GM19452 (cell line): ENCODE measurements around the gene DPH3.

ENCODE experiments used
- ATAC-seq: cut with Tn5 transposase; IDR thresholded peaks from one replicate; pipeline ENCODE4 v1.9.1; 2021; ENCODE audit not compliant: unreplicated experiment

The DPH3 gene

DNA sequence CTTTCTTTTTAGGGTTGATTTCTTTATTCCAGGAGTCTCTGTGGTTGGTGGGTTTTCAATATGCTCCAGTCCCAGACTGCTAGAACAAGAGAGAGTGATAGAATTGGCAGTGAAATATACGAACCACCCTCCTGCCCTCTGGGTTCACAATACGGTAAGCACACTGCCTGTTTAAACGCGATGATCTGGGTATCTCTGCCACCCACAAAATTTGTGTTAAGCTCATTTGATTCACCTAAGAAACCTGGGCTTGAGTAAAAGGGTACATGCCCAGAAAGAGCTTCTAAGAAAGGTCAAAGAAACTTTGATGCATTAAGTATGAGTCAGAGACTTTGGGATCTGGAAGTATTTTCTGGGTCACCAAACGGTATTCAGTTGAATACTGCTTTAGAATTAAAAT, 30.1 kb upstream of the DPH3 start:
- ATAC-seq, result no peak

DNA sequence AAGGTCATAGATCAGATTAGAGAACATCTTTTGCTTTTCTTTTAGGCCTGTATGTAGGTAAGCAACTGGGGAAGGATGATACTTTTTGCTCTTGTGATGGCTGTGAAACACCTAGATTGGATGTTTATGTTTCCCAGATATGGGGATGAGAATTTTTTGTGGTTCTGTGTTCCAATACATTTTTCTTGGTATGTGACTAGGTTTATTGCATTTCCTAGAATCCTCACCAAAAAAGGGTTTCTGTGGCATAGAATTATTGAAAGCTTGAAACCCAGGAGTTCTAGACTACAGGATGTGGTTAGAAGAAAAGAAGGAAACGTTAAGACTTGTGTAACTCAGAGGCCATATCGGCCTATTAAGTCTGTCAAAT, 26.1 kb upstream of the DPH3 start:
- ATAC-seq, result peak; percentile 41

DNA sequence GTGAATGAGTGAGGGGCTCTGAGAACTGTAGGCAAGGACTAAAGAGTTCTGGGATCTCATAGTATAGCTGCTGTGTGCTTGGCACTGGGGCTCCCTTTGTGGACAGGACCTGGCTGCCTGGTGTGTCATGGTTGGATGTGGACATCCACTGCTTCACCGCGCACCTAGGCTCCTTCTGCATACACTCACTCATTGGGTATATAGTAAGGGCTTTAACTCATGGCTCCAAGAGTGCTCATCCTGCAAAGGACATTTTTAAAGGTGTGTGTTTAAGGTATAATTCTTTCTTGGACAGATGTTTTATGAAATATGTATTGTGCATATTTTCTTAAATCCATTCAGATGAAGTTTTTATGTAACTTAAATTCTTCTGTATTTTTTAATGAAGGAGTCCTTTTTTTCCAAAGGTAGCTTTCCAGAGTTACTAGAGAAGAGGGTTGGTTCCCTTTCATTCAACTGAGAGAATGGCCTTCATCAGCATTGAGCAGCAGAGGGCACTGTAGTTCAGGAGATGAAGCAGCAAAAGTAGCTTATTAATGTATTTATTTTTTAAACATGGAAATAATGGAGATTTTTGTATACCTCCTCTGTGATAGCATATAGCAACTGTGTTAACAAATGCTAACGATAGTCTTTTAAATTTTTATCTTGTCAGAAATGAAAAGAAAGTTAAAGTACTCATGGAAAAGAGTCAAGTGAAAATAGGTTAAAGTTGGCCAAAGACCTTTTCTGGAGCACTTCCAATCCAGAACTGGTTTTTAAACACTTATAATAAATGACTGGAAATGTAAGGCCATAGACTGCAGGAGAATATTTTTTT, 25.5 kb upstream of the DPH3 start:
- ATAC-seq, result no peak

DNA sequence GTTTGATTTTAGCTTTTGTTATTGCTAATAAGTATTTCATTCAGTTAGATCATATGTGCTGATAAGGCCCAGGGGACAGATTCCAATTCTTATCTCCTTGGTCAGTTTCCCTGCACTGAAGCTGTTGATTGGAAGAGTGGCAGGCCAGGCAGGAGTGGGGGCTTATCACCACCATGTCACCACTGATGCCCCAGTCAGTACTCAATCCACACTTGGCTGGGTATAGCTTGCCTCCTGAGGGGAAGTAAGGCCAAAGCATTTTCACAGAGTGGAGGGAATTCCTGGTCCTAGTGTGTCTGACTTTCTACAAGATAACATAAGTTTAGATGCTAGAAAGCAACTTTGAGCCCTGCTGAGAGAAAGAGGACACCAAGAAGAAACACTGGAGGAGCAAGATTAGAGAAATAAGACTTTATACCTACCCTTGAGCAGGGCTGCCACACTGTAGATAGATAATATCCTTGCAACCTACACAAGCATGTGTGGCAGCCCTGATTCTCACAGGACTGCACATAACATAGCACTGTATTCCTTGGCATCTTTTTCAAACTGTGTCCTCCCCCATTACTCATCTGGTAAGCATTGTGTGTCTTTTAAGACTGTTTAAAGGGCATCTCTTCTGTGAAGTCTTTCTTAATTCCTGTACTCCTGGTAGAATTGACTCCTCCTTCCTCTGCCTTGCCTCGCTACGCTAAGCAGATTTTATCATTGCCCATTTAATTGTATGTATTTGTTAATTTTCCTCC, 24.6 kb upstream of the DPH3 start:
- no peak for ATAC-seq

DNA sequence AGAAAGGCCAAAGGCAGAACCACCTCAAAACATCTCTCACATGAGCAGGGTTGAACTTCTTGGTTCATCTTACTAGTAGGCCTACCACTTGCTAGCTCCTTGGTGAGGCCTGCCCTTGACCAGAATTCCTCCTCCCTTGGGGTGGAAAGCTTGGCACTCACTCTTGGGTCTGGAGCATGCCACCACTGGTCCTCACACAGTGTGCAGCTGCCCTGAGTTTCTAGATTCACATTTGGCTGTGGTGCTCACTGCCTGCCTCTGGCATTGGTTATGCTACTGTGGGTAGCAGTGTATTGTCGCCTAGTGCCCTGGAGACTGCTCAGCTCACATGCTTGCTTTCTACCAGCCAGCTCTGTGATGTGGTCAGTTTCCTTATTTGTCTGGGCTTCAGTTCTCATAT, 23.9 kb upstream of the DPH3 start:
- no peak for ATAC-seq

DNA sequence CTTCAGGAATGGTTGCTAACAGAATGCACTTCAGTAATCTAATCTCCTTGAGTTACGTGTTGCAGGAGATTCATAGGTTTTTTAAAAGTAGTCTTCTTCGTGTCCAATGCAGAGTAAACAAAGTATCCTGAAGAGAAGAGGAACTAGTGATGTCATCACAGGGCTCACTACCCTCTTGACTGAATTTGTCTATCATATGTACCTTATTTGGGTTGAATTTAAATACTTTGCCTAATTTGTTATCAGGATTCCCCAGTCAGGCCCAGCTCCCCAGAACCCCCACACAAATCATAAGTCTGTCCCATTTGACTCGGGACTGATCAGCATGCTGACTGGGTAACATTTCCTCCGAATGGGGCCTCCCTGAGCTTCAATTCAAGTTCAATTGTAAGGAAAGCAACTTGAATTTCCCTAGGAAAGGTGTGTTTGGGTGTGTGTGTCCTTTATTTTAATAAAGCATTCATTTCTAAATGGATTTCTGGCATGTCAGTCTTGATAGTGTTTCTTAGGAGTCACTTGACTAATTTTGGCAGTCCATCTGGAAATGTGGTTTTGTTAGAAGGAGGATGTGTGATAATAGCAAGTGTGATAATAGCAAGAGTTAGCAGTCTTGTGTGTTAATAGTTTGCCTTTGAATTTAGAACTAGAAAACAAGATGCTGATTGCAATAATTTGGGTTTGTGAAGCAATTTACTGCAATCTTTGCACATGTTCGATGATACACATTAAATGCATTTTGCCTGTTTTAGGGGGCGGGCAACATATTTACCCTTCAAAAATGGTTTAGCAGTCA, 22.2 kb upstream of the DPH3 start:
- ATAC-seq, result no peak

DNA sequence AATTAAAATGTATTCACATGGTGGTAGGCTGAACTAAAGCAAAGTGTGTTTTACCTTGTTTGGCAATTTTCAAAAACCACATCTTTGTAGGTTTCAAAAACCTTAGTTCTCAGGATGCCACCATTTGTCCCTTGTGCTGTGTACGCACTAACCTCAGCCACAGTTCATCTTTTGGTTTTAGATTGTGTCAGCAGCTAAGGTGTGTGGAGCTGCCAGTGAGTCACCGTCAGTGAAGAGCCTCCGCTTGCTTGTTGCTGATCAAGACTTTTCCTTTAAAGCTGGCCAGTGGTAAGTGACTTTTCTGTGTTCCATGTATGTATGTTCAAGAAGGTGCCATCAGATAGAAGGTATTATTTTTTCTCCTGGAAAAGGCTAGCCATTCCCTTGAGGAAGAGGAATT, 21.4 kb upstream of the DPH3 start:
- peak; percentile 84 for ATAC-seq

DNA sequence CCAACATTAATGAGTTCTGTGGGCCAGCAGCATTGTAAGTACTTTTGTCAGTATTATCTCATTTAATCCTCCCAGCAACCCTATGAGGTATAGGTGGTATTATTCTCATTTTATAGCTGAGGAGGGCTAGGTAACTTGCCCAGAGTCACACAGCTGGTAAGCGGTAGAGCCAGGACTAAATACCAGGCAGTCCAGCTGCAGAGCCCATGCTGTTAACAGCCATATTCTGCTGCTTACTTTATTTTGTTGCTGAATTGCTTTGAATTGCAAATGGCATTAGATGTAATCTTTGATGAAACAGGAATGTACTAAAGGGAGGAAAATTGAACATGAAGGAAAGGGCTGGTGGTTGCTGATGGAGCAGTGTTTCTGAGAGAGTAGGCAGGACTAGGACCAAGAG, 19.9 kb upstream of the DPH3 start:
- no peak for ATAC-seq

DNA sequence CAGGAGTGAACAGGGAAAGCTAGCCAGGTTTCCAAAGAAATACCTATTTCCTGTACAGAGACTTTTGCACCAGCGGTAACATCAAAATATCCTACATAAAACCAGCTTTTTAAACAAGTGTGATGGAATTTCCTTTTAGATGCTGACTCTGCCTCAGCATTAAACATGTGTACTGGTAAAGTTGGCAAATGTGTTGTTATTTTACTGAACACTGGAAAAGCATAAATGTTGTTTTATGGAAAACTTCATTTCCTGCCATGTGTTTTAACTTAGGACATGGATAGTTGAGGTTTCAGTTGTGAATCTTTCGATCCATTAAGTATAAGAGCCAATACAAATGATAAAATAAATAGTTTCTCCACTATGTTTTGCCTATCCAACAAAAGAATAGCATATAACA, 15.9 kb upstream of the DPH3 start:
- no peak for ATAC-seq

DNA sequence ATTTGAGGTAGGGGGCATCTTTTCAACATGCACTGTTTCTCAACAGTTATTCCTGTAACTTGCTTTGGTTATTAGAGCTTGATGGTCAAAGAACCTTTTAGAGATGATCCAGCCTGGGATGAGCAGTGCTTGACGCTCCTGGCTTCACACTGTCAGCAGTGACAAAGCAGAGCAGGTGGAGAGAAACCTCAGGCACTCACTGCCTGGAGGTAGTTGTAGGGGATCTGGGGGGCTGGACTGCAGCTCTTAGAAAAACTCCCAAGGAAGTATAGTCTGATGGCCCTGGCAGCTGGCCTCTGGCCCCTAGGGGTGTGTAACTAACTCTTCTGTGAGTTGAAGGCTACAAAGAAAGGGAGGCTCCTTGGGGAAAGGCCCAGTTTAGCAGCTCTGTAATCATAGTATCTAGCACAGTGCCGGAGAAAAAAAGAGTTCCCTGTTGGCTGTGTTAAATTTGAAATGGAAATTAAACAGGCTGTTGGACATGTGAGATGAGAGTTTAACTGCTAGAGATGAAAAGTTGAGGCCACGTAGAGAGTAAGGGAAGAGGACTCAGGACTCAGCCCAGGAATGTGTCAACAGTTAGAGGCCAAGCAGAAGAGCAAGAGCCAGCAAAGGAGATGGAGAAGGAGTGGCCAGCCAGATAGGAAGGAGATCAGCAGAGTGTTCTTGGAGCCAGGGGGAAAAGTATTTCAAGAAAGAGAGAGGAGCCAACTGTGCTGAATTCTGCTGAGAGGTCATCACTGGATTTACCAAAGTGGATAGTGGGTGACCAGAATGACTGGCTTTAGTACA, 14.5 kb upstream of the DPH3 start:
- no peak for ATAC-seq

DNA sequence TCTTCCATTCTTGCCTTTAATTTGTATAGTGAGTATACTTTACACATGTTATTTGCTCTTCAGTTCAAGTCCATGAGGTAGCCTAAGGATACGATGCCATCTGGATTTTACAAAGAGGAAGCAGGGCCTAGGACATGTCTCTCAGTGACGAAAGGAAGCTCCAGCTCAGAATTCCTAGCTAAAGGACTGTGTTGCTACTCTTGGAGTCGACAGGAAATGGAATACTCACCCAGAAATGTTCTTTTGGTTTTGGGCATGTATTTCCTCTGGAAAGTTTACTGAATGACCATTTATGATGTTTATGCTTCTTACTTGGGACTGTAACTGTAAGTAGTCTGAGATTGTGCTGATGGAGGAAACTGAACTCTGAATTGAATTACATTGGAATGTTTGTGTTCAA, 12.7 kb upstream of the DPH3 start:
- no peak for ATAC-seq

DNA sequence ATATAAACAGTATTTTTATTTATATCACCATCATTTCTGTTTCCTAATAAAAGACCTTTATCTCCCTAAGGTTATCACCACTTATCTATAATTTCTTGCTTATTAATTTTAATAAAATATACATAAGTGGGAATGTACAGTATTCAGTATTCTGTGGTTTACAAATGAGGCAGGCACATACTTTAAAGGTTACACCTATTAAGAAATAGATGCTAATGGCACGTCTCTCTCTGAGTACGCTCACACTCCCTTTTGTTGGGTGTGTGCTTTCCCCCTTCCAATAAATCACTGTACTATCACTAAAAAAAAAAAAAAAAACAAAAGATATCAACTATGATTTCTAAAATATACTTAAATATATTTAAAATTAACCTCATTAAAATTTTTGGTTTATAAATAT, 9.1 kb upstream of the DPH3 start:
- no peak for ATAC-seq

DNA sequence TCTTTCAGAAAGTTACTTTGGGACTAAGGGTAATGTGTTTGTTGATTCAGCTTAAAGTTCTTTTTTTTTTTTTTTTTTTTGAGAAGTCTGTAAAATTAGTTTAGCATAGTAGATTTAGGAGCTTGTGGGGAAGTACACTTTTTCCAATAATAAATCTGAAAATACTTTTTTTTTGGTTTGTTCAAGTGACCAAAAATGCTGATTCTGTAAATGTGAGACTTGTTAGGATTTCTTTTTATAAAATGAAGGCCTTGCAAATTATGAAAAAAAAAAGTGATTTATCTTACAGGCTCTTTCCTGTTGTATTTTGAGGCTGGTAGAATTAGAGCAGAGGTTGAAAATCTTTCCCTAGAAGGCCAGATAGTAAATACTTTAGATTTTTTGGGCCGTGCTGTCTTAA, 7.8 kb upstream of the DPH3 start:
- no peak for ATAC-seq

DNA sequence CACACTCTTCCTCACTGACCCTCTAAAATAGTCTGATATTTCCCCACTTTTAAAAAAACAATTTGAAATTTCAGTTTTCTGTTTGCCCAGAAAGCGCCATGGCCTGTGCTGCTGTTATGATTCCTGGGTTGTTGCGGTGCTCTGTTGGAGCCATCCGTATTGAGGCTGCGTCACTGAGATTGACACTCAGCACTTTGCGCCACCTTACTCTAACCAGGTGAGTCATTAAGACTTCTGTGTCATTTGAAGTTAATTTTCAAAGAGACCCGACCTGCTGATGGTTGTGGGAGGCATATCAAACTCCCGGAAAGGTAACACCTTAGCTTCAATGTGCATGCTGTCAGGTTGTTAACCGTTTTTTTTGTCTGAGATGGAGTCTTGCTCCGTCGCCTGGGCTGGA, 6.1 kb upstream of the DPH3 start:
- no peak for ATAC-seq

DNA sequence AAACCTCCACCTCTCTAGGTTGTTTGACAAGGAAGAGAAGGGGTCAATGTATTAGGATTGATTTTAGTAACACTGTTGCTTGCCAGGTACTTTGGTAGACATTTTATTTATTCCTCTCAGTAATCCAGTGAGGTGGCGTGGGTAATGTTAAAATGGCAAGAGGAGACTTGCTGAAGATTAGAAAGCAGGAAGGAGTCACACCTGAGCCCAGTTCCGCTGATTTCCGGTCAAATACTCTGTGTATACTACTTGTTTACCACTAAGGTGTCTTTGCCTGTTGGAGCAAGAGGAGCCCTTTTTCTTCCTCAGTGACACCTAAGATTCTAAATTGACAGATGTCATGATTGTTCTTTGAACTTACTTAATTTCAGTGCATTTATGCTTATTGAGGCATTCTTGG, 2.0 kb upstream of the DPH3 start:
- no peak for ATAC-seq

DNA sequence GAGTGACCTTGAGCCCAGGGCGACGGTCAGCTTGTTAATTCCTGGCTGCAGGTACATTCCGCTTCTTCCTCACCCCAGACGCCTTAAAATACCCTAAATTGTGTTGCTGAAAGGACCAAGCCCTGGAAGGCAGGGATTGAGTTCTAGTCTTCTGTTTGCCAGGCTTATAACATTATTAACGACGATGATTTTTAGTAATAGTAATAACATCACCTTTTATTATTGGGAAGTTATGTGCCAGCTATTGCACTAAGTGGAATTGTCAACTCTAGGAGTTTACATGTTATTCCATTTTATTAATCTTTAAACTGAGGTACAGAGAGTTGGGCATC, 678 bp upstream of the DPH3 start:
- no peak for ATAC-seq

DNA sequence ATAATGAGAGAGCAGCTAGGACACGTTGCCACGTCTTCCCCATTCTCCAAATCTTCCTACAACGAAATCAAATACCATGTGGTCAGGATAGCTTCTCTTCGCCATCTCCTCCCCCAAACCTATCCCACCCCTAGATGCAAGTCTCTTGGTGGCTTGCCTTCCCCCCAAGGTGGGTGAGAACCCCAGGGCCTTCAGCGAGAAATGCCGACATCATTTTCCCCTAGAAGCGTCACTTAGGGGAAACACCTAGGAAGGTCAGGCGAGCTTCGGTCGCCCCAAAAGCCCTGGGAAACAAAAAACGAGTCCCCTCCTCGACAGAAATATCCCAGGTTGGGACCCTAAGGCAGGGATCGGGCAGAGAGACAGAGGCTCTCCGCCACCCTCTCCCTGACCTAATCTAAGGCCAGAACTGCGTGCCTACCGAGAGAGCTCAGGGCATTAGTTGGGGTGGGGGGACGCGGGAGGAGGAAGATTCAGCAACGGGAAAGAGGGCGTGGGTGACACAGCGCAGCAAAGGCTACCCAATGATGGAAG, 502 bp downstream of the DPH3 start:
- ATAC-seq, result no peak

DNA sequence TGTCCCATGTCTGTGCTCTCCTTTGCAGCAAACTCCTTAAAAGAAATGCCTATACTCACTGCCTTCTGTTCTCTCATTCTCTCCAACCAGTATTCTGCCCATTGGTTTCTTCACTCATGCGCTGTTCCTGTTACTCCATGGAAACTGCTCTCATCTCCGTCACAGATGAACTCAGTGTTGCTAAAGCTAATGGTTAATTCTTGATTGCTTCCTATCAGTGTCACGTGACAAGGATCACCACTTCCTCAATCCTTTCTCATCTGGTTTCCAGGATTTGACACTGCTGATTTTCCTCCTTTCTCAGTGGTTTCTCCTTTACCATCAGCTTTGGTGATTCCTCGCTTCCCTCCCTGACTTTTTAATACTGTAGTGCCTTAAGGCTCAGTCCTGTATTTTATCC, 2.6 kb downstream of the DPH3 start:
- no peak for ATAC-seq

DNA sequence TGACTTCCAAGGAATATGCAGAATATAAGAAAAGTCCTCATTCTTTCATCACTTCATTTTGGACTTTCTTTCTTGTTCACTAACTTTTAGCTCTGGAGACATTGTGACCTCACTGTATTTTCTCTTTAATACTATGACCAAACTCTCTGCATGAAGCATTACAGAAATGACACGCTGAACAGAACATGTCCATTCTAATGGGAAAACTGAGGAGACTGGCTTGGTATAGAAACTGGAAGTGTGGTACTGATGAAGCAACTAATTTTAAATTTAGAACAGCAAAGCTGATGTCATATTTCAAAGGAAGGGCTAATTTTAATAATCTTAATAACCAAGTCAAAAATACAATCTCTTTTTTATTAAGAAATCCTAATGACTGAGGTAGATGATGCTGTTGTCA, 4.7 kb downstream of the DPH3 start:
- ATAC-seq, result no peak

DNA sequence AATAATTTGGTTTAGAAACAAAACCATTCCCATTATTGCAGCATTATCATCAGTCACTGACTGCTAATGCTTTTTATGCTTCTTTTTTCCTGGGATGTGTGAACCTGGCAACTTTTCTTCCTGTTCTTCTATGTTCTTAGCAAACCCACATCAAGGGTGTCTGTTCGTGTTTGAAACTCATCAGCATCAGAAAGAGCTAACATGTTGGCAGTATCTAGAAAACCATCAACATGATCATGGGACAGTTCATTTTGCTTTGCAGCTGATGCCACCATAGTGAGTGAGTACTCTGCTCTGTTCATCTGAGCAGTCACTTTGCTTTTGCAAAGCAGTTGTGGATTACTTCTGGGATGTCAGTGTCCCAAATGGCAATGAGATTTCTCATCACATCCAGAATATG, 5.9 kb downstream of the DPH3 start:
- ATAC-seq, result no peak

DNA sequence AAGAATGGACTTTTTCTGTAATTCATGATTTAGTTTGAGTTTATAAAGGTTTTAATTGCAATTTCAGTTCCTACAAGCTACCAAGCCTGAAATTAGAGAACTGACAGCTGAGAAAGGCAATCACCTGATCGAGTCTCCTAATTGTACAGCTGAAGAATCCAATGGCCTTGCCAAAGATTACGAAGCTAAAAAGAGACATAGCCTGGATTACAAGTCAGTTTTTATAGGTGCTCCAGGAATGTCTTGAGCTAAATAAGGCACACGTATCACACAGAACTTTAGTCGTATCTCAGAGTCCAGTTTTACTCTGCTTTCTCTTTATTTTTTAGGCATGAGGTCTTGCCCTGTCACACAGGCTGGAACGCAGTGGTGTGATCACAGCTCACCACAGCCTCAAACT, 6.6 kb downstream of the DPH3 start:
- ATAC-seq, result no peak
